ENCODE results near the gene CLK2.
A peak's percentile ranks its signal among the peaks of the same experiment; 100 is the strongest.

CLK2 gene

DNA sequence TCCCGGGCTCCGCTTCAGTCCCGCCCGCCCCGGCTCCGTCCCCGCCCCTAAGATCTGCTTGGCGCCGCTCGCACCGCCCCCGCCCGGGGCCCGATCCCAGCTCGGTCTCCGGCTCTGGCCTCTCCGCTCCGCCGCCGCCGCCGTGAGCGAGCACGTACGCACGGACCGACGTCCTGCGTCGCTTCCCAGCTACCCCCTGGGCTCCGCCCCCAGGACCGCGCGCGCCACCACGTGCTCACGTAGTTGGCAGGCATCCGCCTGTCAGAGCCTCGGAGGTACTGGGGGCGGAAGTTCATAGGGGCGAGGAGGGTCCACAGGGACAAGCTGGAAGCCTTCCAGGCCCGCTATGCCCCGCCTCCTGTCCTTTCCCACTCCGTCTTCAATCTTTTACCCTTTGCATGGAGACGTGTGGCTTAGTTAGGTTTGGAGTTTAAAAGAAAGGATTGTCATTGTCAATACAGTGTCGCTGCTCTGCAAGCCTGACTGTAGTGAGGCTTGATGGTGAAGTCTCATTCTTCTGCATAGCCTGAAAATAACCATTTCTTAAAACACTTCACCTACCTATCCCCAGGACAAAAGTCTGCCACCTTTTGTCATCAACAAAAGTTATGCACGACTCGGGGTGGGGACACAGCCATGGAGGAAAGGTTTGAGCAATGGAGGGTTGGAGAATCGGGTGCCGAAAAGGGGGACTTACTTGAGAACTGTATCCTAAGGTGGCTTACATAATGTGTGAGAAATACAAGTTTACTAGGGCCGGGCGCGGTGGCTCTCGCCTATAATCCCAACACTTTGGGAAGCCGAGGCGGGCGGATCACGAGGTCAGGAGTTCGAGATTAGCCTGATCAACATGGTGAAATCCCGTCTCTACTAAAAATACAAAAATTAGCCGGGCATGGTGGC, at the start of gene CLK2:
TSS of gene CLK2 (minus strand) at position 162 of the 903 bp plus-strand sequence. CDS start 2,527 bp downstream, outside the sequence.
- peak; percentile 95 for DNase-seq (ENCODE audit: low spot score)

DNA sequence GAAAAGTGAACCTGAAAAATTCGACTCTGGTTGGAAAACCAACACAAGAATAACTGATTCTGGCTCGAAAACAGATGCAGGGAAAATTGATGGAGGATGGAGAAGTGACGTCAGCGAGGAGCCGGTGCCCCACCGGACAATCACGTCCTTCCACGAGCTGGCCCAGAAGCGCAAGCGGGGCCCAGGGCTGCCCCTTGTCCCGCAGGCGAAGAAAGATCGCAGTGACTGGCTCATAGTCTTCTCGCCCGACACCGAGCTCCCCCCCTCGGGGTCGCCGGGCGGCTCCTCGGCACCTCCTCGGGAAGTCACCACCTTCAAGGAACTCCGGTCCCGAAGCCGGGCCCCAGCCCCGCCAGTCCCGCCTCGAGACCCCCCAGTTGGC, 49.3 kb upstream of the CLK2 start:
- peak; percentile 34 for DNase-seq (ENCODE audit: low spot score)

DNA sequence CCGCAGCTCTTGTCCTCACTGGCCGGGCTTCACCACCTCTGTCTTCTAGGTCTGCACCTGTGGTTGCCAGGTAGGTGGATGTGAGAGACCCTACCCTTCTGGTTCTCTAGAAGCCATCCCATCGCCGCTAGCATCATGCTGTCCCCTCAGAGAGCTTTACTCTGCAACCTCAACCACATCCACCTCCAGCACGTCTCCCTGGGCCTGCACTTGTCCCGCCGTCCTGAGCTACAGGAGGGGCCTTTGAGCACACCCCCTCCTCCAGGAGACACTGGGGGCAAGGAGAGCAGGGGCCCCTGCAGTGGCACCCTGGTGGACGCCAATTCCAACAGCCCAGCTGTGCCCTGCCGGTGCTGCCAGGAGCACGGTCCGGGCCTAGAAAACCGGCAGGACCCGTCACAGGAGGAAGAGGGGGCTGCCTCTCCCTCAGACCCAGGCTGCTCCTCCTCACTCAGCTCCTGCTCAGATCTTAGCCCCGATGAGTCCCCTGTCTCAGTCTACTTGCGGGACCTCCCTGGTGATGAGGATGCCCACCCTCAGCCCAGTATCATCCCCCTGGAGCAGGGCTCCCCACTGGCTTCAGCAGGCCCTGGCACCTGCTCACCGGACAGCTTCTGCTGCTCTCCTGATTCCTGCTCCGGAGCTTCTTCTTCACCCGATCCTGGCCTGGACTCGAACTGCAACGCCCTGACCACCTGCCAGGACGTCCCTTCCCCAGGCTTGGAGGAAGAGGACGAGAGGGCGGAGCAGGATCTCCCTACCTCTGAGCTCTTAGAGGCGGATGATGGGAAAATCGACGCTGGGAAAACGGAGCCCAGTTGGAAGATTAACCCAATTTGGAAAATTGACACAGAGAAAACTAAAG, 48.6 kb upstream of the CLK2 start:
- no peak for DNase-seq (ENCODE audit: low spot score)

DNA sequence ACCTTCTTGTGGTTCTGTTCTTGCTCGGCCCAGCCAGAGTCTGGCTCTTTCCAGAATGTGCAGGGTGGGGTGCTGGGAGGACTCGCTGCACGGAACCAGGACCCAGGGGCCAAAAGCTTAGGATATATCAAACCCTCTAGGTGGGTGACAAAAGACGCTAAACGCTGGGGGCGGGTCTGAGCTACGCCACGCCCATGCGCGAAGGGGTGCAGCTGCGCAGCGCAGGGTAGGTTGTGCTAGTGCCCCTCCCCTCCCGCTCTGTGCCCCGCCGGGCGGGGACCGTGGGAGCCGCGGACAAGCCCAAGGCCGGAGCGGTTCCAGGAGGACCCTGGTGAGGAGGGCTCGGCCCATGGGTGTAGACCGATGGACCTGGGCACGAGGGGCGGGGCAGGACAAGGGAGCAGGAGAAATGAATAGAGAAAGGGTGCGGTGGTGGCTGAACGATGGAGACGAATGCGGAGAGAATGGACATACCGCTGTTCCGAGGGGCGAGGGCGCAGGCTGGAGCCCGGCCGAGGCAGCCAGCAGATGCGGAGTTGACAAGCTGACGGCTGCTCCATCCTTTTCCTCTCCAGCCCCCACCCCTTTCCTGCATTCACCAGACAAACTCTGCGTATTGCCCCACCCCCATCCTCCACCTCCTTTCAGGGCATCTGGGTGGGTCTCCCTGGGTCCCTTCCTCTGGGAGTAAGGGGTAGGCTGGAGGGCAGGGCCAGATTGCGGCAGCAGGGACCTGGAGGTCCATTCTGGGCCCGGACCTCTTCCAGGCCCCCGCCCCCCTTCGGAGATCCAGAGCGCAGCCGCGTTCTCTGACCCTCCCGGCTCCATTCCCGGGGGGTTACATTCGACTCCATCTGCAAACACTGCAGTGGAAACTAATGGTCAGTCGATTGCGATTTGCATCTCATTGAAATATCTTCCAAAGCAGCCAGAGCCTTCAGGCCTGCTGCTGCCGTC, 47.6 kb upstream of the CLK2 start, which contains the start of gene RUSC1:
TSS of gene RUSC1 (plus strand) at position 234 of the 957 bp plus-strand sequence. CDS start 880 bp downstream, outside the sequence.
- DNase-seq (ENCODE audit: low spot score), result peak; percentile 87

DNA sequence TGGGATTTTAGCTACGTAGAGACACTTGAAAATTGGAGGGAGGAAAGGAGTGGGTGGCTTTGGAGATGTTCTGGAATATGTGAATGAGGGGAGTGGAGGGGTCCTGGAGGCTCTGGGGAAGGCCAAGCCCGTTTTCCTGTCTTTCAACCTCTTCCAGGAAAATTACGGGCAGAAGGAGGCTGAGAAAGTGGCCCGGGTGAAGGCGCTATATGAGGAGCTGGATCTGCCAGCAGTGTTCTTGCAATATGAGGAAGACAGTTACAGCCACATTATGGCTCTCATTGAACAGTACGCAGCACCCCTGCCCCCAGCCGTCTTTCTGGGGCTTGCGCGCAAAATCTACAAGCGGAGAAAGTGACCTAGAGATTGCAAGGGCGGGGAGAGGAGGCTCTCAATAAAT, 46.9 kb upstream of the CLK2 start:
- DNase-seq (ENCODE audit: low spot score), result no peak

DNA sequence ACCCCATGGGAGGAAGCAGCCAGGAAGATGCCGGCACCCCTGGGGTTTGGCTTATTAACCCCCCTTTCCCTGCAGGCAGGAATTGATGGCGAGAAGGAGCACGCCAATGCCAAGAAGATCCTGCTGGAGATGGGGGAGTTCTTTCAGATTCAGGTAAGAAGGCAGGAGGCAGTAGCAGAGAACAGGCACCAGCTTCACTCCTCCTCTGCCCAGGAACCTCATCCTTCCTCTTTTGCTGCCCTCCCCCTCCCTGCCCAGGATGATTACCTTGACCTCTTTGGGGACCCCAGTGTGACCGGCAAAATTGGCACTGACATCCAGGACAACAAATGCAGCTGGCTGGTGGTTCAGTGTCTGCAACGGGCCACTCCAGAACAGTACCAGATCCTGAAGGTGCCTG, 46.2 kb upstream of the CLK2 start:
- no peak for DNase-seq (ENCODE audit: low spot score)

DNA sequence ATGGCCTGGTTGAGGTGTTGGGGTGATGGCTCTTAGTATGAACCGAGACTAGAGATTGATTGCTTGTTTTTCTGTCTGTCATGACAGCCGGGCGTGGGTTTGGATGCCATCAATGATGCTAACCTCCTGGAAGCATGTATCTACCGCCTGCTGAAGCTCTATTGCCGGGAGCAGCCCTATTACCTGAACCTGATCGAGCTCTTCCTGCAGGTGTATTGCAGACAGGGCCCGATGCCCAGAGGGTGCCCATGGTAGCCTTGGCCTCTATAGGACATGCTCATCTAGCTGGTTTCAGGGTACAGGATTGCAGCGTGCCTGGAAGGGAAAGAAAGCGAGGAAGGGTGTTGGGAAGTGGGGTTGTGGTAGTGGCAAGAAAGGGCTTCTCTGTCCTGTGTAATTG, 44.8 kb upstream of the CLK2 start:
- no peak for DNase-seq (ENCODE audit: low spot score)

DNA sequence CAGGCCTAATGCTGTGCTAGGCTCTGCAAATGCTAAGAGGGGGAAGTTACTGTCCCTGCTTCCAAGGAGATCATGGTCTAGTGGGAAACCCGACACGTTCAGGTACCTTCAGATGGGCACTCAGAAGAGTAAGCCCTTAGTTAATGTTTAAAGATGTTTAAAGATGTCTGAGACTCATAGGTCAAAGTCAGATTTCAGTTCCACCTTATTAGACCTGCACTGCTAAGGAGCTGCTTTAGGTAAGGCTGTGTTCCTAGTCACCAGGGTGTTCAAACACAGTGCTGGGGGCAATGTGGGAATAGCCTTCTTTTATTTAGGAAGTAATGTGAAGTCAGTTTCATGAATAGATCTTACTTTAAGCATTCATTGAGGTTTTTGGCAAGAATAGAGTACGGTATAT, 43.6 kb upstream of the CLK2 start:
- no peak for DNase-seq (ENCODE audit: low spot score)

DNA sequence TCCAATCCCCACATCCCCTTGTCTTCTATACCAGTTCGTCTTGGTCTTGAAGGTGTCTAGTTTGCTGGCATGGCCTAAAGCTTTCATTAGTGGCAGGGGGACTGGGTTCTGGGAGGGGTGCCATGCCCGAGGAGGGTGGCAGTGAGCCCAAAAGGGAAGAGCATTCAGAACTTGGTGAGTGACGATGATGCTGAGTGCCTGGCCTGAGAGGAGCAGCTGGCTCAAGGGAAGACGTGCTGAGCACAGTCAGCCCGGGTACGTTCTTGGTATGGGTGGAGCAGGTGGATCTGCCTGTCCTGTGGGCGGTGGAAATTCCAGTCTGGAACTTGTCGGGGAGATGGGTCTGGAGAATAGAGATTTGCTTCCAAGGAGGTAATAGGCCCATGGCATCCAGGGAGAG, 40.0 kb upstream of the CLK2 start:
- no peak for DNase-seq (ENCODE audit: low spot score)

DNA sequence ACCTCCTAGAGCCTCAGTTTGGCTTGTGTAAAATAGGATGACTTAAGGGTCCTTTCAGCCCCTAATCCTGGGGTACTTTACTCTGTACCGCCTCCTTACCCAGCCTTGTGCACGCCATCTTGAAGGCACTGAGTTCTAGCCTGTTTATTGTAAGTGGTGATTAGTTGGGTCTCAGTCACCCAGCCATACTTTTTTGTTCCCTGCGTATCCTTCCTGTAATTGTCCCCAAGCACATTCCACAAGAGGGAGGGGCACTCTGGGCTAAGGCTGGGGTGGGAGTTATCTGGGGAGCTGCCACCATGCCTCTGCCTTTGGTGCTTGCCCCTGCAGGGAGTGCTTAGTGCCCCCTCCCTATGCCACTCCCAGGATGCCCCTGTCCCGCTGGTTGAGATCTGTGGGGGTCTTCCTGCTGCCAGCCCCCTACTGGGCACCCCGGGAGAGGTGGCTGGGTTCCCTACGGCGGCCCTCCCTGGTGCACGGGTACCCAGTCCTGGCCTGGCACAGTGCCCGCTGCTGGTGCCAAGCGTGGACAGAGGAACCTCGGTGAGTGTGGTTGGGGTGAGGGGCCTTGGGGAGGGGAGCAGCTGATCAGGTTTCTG, 36.2 kb upstream of the CLK2 start:
- no peak for DNase-seq (ENCODE audit: low spot score)

DNA sequence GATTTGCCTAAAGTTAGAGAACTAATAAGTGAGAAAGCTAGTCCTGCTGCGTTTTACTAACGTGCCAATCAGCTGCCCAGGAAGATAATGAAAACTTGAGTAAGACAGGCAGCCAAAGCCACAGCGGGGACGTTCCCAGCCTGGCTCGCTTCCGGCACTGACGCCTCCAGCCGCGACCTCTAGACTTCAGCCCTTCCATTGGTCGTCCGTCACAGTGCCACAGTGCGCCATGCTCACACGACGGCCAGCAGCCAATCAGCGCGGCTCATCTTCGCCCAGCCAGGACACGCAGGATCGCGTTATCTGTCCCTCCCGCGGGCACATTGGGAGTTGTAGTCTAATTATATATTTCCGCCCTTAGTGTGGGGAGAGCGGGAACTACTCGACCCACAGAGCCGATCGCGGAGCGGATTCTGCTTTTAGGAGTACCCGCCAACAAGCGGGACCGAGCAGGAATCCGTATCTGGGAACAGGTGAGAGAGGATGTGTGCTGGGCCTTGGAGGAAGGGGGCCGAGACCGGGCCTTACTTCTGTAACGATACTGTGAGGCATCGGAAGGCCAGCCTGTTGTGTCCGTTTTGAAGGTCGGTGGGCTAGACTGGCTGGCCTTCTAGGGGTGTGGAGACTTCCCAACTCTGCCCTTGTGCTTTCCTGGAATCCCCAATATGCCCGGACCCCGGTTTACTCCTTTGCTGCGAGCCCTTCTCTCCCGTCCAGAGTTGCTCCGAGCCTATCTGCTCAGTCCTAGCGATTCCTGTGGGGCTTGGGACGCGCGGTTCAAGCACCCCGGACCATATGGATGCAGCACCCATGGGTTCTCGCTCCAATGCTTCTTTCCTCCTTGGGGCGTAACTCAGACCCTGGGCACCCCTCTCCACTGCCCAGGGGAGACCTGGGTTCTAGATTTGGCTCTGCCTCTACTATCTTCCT, 35.5 kb upstream of the CLK2 start, which contains the start of gene FDPS:
TSS of gene FDPS (plus strand) at position 374 of the 930 bp plus-strand sequence. CDS start 924 bp downstream, outside the sequence.
- peak; percentile 98 for DNase-seq (ENCODE audit: low spot score)

DNA sequence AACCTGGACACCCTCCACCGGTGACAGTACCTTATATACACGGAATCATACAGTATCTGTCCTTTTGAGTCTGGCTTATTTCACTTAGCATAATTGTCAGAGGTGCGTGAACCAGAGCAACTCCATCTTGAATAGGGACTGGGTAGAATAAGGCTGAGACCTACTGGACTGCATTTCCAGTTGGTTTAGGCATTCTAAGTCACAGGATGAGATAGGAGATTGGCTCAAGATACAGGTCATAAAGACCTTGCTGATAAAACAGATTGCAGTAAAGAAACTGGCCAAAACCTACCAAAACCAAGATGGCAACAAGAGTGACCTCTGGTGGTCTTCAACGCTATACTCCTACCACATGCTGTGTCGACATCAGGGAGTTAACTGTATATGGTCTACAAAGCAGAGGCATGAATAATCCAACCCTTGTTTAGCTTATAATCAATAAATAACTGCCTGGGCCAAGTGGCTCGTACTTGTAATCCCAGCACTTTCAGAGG, 34.0 kb upstream of the CLK2 start:
- no peak for DNase-seq (ENCODE audit: low spot score)

DNA sequence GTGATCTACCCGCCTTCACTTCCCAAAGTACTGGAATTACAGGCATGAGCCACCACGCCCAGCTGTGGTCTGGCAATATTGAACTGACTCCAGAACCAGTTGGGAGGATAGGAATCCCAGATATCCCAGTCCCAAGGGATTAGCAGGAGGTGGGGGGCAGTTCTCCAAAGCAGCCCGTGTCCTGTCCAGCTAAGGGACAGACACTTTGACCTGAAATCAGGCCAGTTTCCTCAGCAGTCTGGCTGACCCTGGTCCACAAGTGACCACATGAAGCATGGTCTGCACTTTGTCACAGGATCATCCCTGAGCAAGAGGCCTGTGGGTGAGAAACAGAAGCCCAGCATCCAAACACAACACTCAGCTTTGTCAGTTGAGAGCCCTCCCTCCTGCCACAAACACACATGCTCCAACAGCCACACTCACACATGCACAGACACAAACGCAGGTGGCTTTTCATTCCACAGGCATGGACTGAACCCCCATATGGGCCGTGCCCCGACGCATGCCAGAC, 32.6 kb upstream of the CLK2 start:
- DNase-seq (ENCODE audit: low spot score), result no peak

DNA sequence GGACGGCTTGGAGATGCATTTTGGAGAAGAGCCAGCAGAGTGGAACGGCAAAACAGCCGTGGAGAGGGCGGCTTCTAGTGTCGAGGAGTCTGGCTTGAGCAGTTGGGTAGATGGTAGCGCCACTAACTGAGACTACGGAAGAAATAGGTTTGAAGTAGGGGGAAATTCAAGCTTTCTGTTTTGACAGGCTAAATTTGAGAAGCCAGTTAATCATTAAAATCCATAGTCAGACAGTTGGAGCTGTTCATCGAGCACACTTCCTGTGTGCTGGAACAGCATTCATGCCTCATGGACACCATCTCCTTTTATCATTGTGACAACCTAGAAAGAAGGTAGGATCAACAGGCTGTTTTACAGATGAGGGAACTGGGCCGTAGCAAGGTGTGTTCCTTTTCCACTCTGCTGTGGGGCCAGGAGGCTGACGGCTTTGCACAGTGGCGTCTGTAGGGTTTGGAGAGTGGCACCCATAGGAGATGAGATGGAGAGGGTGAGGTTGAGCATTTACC, 31.3 kb upstream of the CLK2 start:
- no peak for DNase-seq (ENCODE audit: low spot score)

DNA sequence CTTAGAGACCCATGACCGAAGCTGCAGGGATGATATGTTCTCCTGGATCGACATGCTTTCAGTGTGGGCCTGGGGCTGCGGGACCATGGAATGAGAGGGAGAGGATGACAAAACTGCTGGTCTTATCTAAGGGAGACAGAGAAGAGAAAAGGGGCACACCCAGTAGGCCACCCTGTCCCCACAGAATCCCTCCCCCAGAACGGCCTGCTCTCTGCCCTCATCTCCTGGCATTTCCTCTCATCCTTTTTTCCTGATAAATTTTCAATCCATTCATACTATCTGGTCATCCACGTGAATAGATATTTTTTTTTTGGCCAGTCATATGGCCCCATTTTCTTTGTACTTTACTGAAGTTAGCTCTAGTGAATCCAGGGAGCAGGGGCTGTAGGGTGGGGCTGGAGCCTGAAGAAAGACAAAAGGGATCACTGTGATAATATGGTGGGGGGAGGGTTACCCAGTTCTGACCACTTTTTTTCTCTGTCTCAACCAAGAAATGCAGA, 28.1 kb upstream of the CLK2 start, which contains the start of gene PKLR:
TSS of gene PKLR (minus strand) at position 97 of the 500 bp plus-strand sequence. CDS start at position 54, 43 bp downstream.
- DNase-seq (ENCODE audit: low spot score), result no peak

DNA sequence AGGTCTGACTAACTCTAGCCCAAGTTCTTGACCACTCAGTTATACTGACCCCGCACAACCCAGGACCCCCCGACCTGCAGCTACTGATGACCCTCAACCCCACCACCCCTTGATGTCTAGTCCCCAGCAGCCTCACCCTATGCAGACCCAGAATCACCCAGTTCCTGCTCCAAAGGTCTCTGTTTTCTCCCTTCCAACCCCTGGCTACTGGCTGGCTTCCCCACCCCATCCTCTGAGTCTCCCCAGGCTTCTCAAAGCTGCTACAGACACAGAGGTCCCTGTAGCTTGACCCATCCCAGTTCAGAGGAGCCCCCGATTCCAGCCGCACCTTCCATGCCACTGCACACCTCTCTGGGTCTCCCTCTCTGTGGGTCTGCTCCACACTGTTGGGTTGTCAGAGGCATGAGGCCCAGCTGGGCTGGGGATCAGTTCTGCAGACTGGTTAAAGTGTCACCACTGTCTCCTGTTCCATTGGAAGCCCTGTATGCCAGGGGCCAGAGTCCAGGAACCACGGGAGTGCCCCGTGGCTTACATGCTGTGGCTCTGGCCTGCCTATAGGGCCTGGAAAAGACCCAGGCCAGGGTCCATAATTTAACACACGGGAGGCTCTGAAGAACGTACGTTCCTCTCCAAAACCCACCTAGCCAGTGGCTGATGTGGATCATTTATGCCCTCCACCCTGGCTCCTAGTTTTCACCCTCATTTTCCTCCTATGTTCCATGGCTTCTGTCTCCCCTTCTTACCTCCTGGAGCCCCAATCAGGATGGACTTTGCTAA, 27.4 kb upstream of the CLK2 start:
- DNase-seq (ENCODE audit: low spot score), result no peak

DNA sequence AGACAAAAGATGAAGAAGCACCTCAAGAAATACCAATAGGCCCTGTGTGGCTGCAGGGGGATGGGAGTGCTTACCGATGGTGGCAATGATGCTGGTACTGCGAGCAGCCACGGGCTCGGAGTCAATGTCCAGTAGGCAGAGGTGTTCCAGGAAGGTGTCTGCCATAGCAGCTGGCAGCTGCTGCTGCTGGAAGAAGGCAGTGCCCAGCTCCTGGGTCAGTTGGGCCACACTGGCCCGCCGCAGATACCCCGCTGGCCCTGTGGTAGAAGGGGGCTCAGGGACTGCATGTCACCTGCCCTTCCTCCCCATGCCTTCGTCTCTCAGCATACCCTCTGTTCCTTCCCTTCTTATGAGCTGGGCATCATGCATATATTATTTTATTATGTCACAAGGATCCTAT, 26.7 kb upstream of the CLK2 start:
- no peak for DNase-seq (ENCODE audit: low spot score)

DNA sequence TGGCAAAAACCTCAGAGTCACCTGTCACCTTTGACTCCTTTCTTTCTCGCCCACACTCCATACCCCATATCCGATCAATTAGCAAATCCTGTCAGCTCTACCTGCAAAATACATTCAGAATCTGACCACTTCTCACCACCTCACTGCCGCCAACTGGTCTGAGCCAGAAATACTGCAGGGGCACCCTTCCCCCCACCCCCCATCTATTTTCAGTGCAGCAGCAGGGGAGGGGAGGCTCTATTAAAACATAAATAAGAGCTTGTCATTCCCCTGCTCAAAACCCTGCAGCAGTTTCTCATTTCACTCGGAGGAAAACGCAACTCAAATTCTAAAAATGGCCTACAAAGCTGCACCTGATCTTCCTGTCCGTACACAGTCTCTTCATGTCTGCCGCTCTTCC, 24.1 kb upstream of the CLK2 start:
- no peak for DNase-seq (ENCODE audit: low spot score)

All from germinal center (tissue), 1 donor.